Stimulated activated CD4-positive, alpha-beta T cell treated with anti-CD3 and anti-CD28 coated beads, TNF-alpha, amount 100 ng/mL, for 4 hours (primary cell): ENCODE results near the gene OR5K2.

Experiments used
- DNase-seq, 3 experiments: peaks; one replicate each; pipeline ENCODE4 v3.0.0-alpha.2; 2020; ENCODE audit warnings: low read depth in 3 of 3

OR5K2 gene

GRCh38 chr3:98497381-98497780 lies at the start of gene OR5K2:
TSS of gene OR5K2 (plus strand) at chr3:98497681. CDS start at chr3:98497681, 0 bp downstream.
- no peak for DNase-seq

DNA sequence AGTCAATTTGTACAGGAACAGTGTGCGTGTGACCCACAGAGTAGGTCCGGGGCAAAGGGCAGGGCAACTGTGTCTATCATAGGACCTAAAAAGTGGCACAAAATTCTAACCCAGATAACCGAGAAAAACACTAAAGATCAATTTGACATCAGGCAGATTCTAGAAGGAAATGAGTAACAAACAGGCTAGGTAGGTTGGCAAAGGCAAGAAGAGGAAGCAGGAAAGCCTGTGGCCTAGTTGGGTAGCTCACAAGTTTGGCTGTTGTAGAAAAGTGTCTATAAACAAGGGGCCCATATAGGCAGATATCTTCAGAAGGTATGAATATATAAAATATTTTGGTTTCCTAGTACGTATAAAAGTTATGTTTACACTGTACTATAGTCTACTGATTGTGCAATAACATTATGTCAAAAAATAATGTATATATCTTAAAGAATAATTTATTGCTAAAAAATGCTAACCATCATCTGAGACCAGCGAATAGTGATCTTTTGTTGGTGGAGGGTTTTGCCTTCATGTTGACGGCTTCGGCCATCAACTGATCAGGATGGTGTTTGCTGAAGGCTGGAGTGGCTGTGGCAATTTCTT lies 47.8 kb upstream of the OR5K2 start:
- no peak for DNase-seq

GRCh38 chr3:98450372-98450771 lies 47.1 kb upstream of the OR5K2 start:
- DNase-seq: no peak

GRCh38 chr3:98453827-98454226 lies 43.7 kb upstream of the OR5K2 start:
- no peak for DNase-seq

DNA sequence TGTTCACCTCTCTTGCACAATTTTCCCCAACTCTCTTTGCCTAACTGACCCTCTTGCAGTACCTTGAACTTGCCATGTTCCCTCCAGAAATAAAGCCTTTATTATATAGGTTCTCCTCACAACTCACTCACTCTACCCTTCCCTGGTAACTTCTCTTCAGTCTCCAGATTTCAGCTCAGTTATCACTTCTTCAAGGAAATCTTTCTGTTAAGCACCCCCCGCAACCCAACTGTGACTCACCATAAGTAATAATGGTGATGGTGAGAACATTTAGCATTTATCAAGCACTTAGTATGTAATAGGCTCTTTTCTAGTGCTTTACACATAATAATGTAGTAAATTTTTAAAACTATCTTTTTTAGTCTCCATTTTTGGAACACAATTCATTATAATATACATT lies 42.6 kb upstream of the OR5K2 start:
- no peak for DNase-seq

- no peak for DNase-seq
Observed at GRCh38 chr3:98457543-98457942, 39.9 kb upstream of the OR5K2 start.

DNA sequence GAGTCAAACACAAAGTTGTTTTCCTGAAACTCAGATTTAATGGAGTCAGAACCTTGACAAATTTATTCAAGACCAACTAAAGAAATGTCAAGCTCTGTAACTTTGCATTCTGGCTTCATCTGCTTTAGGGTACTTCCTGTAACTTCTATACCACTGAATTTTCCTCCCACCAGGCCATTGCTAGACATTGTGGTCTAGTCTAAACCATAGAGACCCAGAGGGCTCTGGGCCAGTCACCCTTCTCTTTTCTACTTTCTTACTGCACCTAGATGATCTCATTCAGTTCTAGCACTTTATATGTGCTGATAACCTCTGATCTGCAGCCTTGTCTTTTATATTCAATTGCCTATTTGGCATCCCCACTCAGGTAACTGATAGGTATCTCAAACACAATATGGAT lies 37.3 kb upstream of the OR5K2 start:
- DNase-seq: no peak

- no peak for DNase-seq
Observed at GRCh38 chr3:98462901-98463300, 34.6 kb upstream of the OR5K2 start, which contains the start of gene OR5K1. TSS of gene OR5K1 (plus strand) at chr3:98463201. CDS start at chr3:98469577, 6,376 bp downstream.

DNA sequence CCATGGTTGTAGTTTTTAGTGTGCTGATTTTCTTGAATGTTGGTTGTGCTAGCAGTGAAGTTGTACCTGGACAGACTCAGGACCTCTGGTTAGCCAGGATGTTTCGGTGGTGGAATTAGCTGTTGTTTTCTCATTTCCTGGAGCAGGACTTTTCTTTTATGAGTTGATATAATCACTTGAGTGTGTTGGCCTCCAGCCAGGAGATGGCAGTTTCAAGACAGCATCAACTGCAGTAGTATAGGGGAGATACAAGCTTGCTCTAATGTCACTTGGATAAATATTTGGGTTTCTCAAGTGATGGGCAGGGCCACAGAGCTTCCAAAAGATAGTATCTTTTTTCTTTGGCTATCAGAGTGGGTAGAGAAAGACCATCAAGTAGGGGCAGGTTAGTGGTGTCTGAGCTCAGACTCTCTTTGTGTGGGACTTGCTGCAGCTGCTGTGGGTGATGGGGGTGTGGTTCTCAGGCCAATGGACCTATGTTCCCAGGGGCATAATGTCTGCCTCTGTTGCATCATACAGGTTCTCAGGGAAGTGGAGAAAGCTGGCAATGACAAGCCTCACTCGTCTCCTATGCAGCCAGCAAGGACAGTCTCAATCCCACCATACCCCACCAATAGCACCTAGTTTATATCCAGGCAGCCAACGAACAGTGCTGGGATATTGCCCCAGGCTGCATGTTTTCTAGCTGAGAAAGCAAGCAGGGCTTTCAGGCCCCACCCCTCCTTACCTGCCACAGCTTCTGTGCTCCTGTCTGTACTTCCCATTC lies 14.6 kb upstream of the OR5K2 start:
- DNase-seq: no peak

GRCh38 chr3:98483626-98484025 lies 13.9 kb upstream of the OR5K2 start:
- no peak for DNase-seq

- DNase-seq: no peak
Observed at GRCh38 chr3:98500019-98500418, 2.5 kb downstream of the OR5K2 start.

DNA sequence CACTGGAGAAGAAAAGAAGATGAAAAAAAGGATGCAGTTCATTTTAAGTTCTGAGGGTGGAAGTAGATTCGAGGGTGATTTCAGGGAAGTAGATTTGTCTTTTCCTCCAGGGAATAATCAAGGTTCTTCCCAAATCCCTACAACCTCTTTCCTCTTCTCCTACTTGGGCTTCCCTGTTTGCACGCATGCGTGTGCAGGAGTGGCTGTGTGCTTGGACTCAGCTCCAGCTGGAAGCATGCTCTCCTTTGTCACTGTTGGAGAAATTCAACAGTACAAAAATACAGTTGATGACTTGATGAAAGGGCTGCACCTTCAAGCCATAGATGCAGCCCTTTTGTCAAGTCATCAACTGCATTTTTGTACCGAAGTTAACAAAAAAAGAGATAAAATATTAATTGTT lies 3.8 kb downstream of the OR5K2 start:
- DNase-seq: no peak

DNA sequence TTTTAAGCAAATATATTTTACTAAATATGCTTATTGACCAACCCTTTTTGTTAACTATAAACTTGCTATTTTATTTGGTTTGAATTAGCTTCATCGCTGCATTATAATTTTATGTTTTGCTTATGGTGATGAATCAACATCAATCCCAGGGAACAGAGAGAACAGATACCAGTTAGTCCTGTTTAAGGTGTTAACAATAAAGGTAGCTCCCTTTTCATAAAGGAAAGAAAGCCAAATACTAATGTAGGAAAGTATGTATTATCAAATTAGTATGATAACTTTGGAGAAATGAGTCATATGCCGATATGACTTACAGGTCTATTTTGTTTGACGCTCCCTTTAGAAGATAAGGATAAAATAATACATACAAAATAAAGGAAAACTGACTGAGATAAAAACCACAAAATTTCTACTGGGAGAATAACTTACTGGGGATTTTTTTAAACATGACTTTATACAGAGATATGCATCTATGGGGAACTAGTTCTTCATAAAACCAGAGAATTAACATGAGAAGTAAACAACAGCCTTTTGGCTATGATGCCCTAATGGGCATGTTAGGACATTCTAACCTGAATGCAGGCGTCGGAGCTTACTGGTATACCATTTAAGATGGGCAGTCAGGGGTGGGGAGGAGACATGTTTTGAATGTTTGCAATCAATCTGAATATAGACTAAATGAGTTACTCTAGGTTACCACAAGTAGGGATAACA lies 4.5 kb downstream of the OR5K2 start:
- DNase-seq: no peak

GRCh38 chr3:98504539-98504938 lies 7.1 kb downstream of the OR5K2 start:
- no peak for DNase-seq

DNA sequence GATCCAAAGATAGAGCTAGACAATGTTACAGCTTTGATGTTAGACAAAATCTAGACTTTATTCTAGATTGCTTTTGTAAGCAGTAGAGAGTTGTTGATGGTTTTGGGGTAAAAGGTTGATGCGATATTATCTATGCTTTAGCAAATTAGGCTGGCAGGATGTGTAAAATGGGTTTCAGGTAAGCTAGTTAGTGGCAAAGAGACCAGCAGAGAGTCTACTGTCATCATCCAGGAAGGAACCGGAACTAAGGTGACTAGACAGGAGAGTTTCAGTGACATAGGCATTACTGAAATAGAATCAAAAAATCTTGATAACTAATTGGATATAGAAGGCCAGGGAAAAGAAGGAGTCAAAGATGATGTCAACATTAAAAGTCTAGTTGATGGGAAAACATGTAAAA lies 11.1 kb downstream of the OR5K2 start:
- no peak for DNase-seq

- no peak for DNase-seq
Observed at GRCh38 chr3:98512576-98512975, 15.1 kb downstream of the OR5K2 start.

DNA sequence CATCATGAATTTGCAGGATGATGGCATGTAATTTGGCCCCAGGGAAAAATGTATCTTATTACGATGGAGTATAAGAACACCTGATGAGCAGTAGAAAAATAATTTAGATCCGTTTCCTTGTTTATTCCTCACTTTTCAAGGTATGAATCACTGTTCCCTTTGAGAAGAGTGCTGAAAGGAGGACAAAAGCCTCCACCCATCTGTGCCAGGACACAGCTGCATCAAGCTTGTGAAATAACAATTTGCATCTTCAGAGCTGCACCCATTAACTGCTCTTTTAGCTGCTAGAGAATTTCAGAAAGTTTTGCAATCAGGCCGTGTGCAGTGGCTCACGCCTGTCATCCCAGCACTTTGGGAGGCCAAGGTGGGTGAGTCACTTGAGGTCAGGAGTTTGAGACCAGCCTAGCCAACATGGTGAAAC lies 15.6 kb downstream of the OR5K2 start:
- no peak for DNase-seq

DNA sequence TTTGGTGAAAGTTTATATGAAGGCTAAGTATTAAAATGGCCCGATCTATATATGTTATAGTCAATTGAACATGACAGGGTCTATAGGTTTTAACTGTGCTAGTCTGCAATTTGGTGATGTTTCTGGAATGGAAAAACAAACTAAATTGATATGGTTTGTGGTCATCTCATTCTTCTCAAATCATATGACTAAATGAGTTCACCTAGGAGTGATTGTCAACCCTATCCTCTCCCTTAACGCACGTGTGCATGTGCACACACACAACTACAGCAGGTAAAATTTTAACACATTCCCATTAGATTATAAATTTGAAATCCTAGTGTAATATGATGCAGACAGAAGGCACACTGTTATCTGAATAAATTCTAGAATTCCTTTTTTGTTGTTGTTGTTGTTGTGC lies 16.3 kb downstream of the OR5K2 start:
- DNase-seq: no peak

DNA sequence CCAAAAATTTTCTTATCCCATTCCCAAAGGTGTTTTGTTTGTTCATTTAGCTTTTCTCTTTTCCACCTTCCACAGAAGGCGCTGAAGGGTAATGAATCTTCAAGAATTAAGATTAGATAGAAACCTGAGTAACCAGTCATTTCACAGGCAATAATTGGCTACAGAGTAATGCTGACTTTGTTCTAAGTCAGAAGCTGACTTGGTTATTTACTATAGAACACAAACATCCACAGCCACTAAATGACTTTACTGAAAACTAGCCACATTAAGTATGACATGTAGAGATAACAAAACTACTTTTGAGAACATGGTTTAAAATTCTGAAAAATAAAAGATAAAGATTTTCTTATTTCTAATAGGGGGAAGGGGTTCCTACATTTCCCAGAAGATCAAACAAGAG lies 17.5 kb downstream of the OR5K2 start:
- DNase-seq: no peak

DNA sequence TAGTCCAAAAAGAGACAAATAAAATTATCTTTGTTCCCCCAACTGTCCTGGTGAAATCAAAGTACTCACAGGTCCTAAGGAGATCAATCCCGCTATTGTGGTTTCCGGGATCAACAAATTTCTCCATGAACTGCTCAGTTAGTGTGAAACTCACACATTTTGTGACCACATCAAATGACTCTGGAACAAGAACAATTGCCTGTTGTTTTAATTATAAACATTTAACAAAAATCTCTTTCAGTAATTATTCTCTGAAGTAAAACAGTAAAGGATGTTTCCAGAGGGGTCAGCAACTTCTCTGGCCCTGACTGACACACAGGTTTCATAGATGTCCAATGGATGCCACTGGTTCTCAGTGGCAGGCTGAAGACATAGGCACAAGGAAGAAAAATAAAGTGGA lies 21.3 kb downstream of the OR5K2 start:
- DNase-seq: no peak

DNA sequence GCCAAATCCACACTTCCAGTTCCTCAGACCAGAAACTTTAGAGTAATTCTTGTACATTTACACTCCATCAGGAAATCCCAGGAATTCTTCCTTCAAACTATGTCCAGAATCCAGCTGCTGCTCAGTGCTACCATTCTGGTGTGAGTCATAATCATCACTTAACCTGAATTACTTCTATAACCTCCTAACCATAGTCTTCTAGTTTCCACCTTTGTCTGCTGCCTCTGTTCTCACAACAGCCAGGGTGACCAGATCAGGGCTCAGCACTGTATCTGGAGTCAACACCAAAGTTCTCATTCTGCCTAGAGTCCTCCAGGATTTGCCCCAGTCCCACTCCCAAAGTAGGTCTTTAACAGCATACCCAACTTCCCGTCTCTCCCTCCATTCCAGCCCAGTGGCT lies 21.9 kb downstream of the OR5K2 start:
- DNase-seq: no peak

- peak; percentile 19 to 24 (median 22) for DNase-seq
Observed at GRCh38 chr3:98521897-98522543, 24.5 kb downstream of the OR5K2 start.
